HepG2 (cell line): ENCODE data around the gene PARVA. TPM values are rescaled to one million over a fixed set of nuclear protein-coding genes. Genes with fewer than 3 reads are reported as not detected.

Experiments
- ATAC-seq: fragments of 200-7000 bp; cut with Tn5 transposase; 3 replicates; pipeline ENCODE4 v1.9.1; 2020; ENCODE audit warnings: mild to moderate bottlenecking, moderate library complexity
- BruUV-seq: library from RNA; stranded (reverse); fragments of 400-500 nt; replicated peaks from 2 replicates; lab custom pipeline; 2021; lab: Mats Ljungman, UMichigan
- CTCF ChIA-PET: fragments of 300-600 bp; formaldehyde crosslinking; extraction: SDS; loops from one replicate; lab custom pipeline; 2021; ENCODE audit warnings: low total read pairs, inconsistent platforms, low intra/inter-chr PET ratio; lab: Yijun Ruan, JAX
- POLR2A ChIA-PET: fragments of 350-600 bp; sonication (Branson Sonifier 250); formaldehyde crosslinking; loops from one replicate; lab custom pipeline; 2020; ENCODE audit warnings: antibody characterized with exemption, inconsistent platforms; lab: Yijun Ruan, JAX
- DNase-seq: peaks from one replicate; pipeline ENCODE4 v3.0.0-alpha.2; 2015; ENCODE audit warnings: low spot score
- FAIRE-seq: peaks from 3 replicates; lab custom pipeline; 2011; peaks lifted over from hg19 to GRCh38; lab: Jason Lieb, UNC
- H2AFZ ChIP-seq: one replicate; pipeline ENCODE4 v1.6.1; 2011; ENCODE audit warnings: low read length, inconsistent platforms
- H3K27ac ChIP-seq: fragments of 300-600 bp; 3 replicates; pipeline ENCODE4 v1.8.0; 2011; ENCODE audit warnings: mixed run types, mild to moderate bottlenecking, mixed read lengths, low read length, inconsistent platforms; ENCODE audit not compliant: insufficient read depth; ENCODE audit errors: extremely low read length
- H3K27me3 ChIP-seq, 2 experiments: fragments of 200-600 bp in 1 of 2; 2 replicates in 1 of 2; 3 replicates in 1 of 2; pipeline versions ENCODE4 v1.6.0 to v1.8.0; 2011; ENCODE audit warnings: low read length in 2 of 2, mild to moderate bottlenecking in 2 of 2, moderate library complexity in 2 of 2, inconsistent platforms in 1 of 2; ENCODE audit not compliant: insufficient read depth in 2 of 2, control insufficient read depth in 1 of 2
- H3K36me3 ChIP-seq, 2 experiments: fragments of 200-600 bp in 1 of 2; replicated peaks in 1 of 2; 2 replicates in 1 of 2; 3 replicates in 1 of 2; pipeline versions ENCODE4 v1.5.1 to v1.8.0; 2011; ENCODE audit warnings: low read length in 2 of 2, inconsistent platforms in 1 of 2; ENCODE audit not compliant: insufficient read depth in 2 of 2, control insufficient read depth in 1 of 2
- H3K4me1 ChIP-seq: 2 replicates; pipeline ENCODE4 v1.5.1; 2012; ENCODE audit warnings: low read length, inconsistent platforms; ENCODE audit not compliant: insufficient read depth
- H3K4me2 ChIP-seq: 2 replicates; pipeline ENCODE4 v1.6.0; 2011; ENCODE audit warnings: low read depth, low read length, inconsistent platforms
- H3K4me3 ChIP-seq, 3 experiments: fragments of 200-600 bp in 1 of 3; sonication (generic), shearing (Covaris generic) in 1 of 3; replicated peaks in 1 of 3; 2 replicates each; pipeline ENCODE4 v1.5.1; 2011 to 2016; ENCODE audit warnings: low read length in 3 of 3, inconsistent platforms in 2 of 3, low read depth in 2 of 3, mild to moderate bottlenecking in 2 of 3, control low read depth in 1 of 3, mixed read lengths in 1 of 3; ENCODE audit not compliant: insufficient read depth in 1 of 3
- H3K79me2 ChIP-seq: one replicate; pipeline ENCODE4 v1.6.1; 2011; ENCODE audit warnings: low read length, inconsistent platforms; ENCODE audit not compliant: insufficient read depth
- H3K9ac ChIP-seq: 2 replicates; pipeline ENCODE4 v1.6.0; 2011; ENCODE audit warnings: mild to moderate bottlenecking, low read depth, low read length, inconsistent platforms; ENCODE audit not compliant: insufficient read depth
- H3K9me3 ChIP-seq: 2 replicates; pipeline ENCODE4 v1.5.1; 2012; ENCODE audit warnings: mild to moderate bottlenecking, low read length
- H4K20me1 ChIP-seq: 2 replicates; pipeline ENCODE4 v1.6.0; 2011; ENCODE audit warnings: inconsistent platforms, mild to moderate bottlenecking, low read length, moderate library complexity; ENCODE audit not compliant: insufficient read depth
- MAFK ChIP-seq, 2 experiments: IDR thresholded peaks in 1 of 2; conservative IDR thresholded peaks in 1 of 2; 2 replicates each; pipeline ENCODE4 v1.6.1; 2011; ENCODE audit warnings: improper control_type of control experiment in 2 of 2, low read length in 2 of 2
- ZNF543 ChIP-seq: sonication (generic); formaldehyde crosslinking; IDR thresholded peaks from 2 replicates; pipeline ENCODE4 v1.4.0; 2020; ENCODE audit warnings: mild to moderate bottlenecking, missing genetic modification reagents
- WGBS: methylation state at CpG from one replicate; pipeline ENCODE4 v1.1.6; 2017; ENCODE audit warnings: low lambda C conversion rate; 5-methylcytosine and 5-hydroxymethylcytosine counted together
- in situ Hi-C: cut with HindIII; loops from 2 replicates; pipeline ENCODE4 v1.10.0; 2017; ENCODE audit warnings: low pct_unique_long_range_greater_than_20kb; ENCODE audit not compliant: extremely low pct_ligation_motif_present
- intact Hi-C: fragments of 100-400 bp; cut with micrococcal nuclease; formaldehyde crosslinking; loops from one replicate; pipeline ENCODE4 v1.10.0; 2022; ENCODE audit not compliant: unreplicated experiment
- polyA plus RNA-seq, 8 experiments: library from polyadenylated mRNA; depleted of rRNA in 3 of 8; stranded (reverse) in 7 of 8; unstranded in 1 of 8; fragments of >200 nt; fragmentation: Illumina TruSeq in 4 of 8; extraction: Trizol in 4 of 8; gene quantifications; 2 replicates each; pipeline versions ENCODE4 v1.2.1 to v1.2.3, GENCODE V29; 2011 to 2016; ENCODE audit warnings: low read depth in 4 of 8, missing spikeins in 1 of 8, mixed read lengths in 1 of 8; ENCODE audit not compliant: insufficient read depth in 1 of 8
- total RNA-seq, 5 experiments: library from RNA; depleted of rRNA; stranded (reverse); fragments of >200 nt; fragmentation: Illumina TruSeq; extraction: Trizol; gene quantifications; 2 replicates each; pipeline ENCODE4 v1.2.3, GENCODE V29; 2016; ENCODE audit warnings: low read depth in 1 of 5
- TF ChIP-seq, protein P1 (sequence below): sonication (generic); formaldehyde crosslinking; IDR thresholded peaks from 2 replicates; pipeline ENCODE4 v1.5.0; 2020; ENCODE audit warnings: missing genetic modification reagents
- TF ChIP-seq, protein P2 (sequence below): sonication (generic); formaldehyde crosslinking; IDR thresholded peaks from 2 replicates; pipeline ENCODE4 v1.5.0; 2020; ENCODE audit warnings: missing genetic modification reagents, mild to moderate bottlenecking, borderline replicate concordance

PARVA gene
- total and polyA plus RNA-seq, 2 of the 13 experiments (the other 11 are each of a cell fraction or from before 2014, with no cell fraction given) = 5.9 to 9.1 TPM

DNA sequence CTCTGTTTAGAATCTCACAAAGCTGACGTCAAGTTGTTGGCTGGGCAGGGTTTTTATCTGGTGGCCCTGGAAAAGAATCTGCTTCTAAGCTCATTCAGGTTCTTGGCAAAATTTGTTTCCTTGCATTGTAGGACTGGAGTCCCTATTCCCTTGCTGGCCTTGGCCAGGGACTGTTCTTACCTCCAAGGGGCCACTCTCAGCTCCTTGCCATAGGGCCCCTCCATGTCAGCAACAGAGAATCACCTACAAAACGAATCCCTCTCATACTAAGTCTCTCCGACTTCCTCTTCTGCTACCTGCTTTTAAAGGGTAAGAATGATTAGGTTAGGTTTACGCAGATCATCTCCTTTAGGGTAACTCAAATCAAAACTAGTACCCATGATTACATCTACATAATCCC lies 63.2 kb downstream of the PARVA start:
- no peak for FAIRE-seq
- intact Hi-C loops = no loop called here
- no peak for ATAC-seq
- in situ Hi-C loops = no loop called here
- H4K20me1 ChIP-seq = no peaks in the 10 kb centered on the region
- H3K36me3 ChIP-seq = 0 out of 5 replicates have a peak, but pooled peaks cover 0 to 1% of the 10 kb centered on the region in 2 experiments
- WGBS = 94% methylated on average over 4 of the region's 4 CpGs
- H2AFZ ChIP-seq = no peak overlapping the region
- no peaks in the 10 kb centered on the region for H3K79me2 ChIP-seq
- CTCF ChIA-PET = no interaction called here
- POLR2A ChIA-PET = no interaction called here
- no peak overlapping the region for H3K9ac ChIP-seq
- peaks cover 25% of the 10 kb centered on the region for H3K4me1 ChIP-seq
- no peaks in the 10 kb centered on the region for H3K27me3 ChIP-seq
- no peak overlapping the region for H3K27ac ChIP-seq
- H3K4me3 ChIP-seq = no peak overlapping the region
- DNase-seq = no peak
- peak; percentile 100 for TF ChIP-seq ZNF543 (CRISPR knock-in tag)
- TF ChIP-seq, protein P1, sequence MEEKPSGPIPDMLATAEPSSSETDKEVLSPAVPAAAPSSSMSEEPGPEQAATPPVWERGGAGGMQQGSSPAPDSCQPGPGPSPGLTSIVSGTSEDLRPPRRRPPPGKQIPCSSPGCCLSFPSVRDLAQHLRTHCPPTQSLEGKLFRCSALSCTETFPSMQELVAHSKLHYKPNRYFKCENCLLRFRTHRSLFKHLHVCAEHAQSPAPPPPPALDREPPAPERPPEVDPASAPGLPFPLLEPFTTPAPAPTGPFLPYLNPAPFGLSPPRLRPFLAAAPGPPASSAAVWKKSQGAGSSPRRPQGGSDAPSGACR (CRISPR knock-in tag) = no peak
- no peak overlapping the region for H3K4me2 ChIP-seq
- no TSS peak for BruUV-seq
- H3K9me3 ChIP-seq = no peaks in the 10 kb centered on the region

DNA sequence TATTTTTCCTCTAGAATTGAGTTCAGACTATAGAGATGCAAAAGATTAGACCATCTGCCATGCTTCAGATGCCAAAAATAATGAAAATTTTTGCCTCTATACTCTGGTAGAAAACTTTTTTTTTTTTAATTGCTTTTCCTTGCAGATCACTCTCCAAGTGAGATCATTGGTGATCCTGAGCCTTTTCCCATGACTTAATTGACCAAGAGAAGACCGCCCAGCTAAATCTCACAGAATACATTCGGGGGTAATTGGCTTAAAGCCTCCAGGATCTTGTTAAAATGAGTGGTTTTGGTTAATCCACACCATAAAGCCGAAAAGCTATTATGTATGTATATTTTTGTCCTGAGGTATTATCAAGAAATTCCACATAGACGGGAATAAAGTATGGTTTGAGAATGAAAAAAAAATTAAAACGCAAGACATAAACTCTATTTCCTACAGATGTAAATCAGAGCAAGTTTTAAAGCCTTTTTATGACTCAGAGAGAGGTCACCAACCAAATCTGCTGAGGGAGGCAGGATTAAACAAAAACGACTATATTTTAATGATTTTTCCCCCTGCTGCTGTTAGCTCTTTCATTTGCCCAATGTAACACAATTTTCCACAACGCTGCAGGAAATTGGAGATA lies 64.0 kb downstream of the PARVA start:
- H3K27ac ChIP-seq = no peak overlapping the region
- H3K9me3 ChIP-seq = no peaks in the 10 kb centered on the region
- H3K36me3 ChIP-seq = 0 out of 5 replicates have a peak, but pooled peaks cover 0 to 1% of the 10 kb centered on the region in 2 experiments
- H3K79me2 ChIP-seq = no peaks in the 10 kb centered on the region
- ATAC-seq = no peak
- H3K4me1 ChIP-seq = peaks cover 26% of the 10 kb centered on the region
- H3K4me2 ChIP-seq = no peak overlapping the region
- no peak for FAIRE-seq
- no peak overlapping the region for H3K9ac ChIP-seq
- no TSS peak for BruUV-seq
- intact Hi-C loops (no loop called here), in situ Hi-C loops (no loop called here)
- no peaks in the 10 kb centered on the region for H4K20me1 ChIP-seq
- DNase-seq = no peak
- CTCF ChIA-PET = no interaction called here
- H3K4me3 ChIP-seq = no peak overlapping the region
- POLR2A ChIA-PET = no interaction called here
- TF ChIP-seq, protein P2, sequence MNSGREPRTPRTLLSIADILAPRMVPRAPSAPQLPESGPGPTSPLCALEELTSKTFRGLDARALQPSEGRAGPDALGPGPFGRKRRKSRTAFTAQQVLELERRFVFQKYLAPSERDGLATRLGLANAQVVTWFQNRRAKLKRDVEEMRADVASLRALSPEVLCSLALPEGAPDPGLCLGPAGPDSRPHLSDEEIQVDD (CRISPR knock-in tag) = no peak
- peak in 1 of 2 experiments; percentile 58; a peak in 2 of 4 replicates for TF ChIP-seq MAFK (conservative IDR thresholded peaks at IDR 0.05 in 1 of 2, IDR thresholded peaks at IDR 0.05 in 1 of 2; ENCODE audit: low read length in 2 of 2)
- H2AFZ ChIP-seq = no peak overlapping the region
- 89% methylated on average over 7 of the region's 7 CpGs for WGBS
- no peaks in the 10 kb centered on the region for H3K27me3 ChIP-seq
